T-helper 1 cell (primary cell): ENCODE results near the gene GRIP2.
A peak's percentile ranks its signal among the peaks of the same experiment; 100 is the strongest.

ENCODE experiments used
- DNase-seq, 5 donors: peaks; one replicate each; pipeline ENCODE4 v3.0.0-alpha.2; 2012 to 2020

The GRIP2 gene

DNA sequence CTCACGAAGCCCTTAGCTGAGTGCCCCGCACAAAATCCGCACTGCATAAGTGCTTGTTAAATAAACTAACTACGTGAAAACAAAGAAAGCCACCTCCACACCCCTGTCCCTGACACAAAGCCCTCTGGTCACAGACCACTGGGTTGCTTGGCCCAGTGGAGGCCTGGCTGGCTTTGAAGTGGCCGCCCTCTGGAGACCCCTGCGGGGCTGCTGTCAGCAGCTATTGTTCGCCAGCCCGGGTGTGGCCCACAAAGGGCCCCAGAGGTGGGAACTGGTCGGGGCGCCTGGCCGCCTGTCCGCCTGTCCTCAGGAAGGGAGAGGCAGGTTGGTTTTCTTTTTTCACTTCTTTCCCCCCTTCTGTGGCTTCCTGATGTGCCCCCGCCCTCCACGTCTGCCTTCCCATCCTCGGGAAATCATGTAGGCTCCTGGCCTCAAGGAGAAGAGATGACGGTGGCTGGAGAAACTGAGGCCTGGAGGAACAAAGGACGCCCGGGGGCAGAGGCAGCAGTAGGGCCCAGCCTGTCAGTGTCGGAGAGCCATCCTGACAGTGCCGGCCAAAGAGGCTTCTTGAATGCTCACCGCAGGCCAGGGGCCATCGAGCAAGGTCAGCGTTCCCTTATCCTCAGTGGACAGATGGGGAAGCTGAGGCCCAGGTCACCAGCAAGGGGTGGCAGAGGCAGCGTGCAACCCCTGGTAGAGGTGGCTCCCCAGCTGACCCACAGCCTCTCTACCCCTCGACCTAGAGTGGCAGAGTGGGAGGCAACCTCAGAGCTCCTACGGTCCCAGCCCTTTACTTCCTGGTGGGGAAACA lies 76.6 kb downstream of the GRIP2 start:
- no peak for DNase-seq

DNA sequence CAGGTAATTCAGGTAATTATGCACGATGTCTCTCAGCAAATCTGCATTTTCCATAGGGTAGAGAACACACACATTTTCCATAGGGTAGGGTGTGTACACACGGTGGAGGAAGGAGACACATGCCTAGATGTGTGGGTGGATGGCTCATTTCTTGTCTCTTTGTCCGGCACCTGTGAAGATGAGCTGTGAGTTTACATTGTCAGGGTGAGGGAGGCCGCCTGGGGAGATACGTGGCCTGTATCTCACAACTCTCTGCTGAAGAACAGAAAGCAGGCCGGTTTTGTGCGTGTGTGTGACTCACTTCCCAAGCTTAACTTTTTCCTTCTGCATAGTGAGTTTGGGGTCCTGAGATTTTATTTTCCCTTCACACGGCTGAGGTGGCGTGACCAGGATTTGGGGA lies 77.4 kb downstream of the GRIP2 start:
- no peak for DNase-seq

DNA sequence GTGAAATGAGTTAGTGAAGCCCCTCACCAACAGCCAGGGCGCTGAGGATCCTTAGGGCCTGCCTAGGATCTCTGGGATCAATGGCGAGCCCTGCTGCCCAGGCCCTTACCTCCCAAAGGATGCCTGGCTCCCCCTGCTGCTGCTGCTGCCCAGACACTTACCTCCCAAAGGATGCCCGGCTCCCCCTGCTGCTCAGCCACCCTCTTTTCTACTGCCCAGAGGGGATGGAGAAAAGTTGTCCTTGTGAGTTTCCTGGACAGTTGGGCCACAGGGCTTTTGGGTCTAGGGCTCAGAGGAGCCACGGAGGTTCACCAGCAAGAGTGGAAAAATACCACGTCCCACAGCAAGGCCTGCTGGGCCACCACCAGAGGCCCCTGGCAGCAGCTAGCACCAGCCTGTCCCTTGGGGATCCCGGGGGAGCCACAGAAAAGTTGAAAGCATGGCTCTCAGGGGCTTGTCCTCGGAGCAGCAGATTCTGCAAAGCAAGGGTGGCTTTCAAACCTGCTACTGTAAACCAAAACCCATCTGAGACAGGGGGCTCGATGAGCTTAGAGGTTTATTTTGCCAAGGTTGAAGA lies 78.3 kb downstream of the GRIP2 start:
- DNase-seq = peak in 4 of 5 donors; percentile 23 to 32 (median 30)

DNA sequence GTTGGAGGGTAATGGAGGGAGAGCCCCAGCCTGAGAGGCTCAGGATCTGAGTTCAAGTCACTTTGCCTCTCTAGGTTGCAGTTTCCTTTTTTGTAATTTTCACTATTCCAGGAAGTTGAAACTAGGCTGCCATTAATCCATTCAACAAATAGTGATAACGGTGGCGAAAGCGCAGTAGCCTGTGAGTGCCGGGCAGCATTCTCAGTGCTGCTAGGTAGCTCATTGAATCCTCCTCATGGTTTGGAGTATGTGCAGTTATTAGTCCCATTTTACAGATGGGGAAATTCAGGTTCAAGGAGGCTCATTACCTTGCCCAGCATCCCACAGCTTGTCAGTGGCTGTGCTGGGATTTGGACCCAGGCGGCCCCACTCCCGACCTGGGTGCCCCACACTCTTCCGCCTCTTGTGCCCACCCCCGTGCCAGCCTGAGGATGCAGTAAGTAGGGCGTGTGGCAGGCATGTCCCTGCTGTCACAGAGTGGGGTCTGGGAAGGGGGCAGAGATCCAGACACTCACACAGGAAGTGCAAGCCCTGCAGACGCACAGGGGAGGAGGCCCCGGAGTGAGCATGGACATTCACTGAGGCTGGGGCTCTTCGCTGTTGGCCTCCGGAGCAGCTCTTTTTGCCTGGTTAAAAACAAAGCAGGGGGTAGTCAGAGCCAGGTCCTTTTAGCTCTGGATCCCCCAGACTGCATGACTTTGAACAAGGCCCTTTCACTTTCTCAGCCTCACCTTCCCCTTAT lies 79.0 kb downstream of the GRIP2 start:
- DNase-seq = no peak

DNA sequence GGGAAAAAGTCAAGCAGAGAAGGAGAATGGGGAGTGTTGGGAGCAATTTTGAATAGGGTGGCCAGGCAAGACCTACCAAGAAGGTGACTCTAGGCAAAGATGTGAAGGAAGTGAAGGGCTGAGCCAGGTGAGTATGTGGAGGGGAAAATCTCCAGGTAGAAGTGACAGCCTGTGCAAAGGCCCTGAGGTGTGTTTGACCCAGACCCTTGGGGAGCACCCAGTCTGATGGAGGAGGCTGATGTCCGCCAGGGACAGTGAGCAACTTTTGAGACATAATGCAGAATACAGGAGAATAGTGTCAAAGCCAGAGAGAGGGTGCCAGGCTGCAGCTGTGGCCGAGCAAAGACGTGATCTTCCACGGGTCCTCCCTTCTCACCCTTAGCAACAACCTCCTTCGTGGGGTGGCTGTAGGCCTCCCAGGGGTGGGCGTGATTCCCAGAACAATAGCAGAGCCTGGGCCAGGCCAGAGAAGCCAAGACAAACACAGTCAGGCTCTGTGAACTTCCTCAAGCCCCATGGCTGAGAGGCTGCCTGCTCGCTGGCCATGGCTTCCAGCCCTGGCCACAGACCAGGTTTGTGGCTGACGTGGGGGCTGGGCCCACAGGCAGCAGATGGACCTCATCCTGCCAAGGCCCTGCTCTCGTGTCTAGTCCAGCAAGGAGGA lies 79.7 kb downstream of the GRIP2 start:
- no peak for DNase-seq

DNA sequence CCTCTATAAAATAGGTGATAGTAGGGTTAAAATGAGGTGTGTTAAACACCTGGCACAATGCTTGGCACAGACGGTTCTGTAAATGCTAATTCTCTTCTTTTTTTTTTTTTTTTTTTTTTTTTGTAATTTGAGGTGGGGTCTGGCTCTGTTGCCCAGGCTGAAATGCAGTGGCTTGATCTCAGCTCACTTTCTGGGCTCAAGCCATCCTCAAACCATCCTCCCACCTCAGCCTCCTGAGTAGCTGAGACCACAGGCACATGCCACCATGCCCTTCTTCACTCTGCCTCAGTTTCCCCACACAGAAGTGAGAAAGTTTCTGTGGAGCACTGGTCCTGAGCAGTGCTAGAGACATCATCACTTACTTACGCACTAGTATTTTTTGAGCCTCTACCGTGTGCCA lies 80.4 kb downstream of the GRIP2 start:
- no peak for DNase-seq

DNA sequence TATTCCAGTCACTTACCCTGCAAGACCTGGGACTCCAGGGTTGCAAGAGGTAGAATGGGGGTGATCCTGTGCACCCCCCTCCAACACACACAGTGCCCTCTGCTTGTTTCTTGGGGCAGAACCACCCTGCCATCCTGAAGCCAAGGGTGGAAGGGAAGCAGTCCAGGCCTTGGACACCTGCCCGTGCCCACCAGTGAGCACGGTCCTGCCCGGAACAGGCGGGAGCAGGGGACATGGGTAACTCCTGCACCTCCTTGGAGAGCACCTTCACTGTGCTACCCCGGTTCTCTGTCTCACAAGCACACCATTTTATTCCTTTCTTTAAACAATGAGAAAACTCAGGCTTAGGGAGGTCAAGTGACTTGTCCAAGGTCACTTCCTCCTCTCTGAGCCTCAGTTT lies 80.8 kb downstream of the GRIP2 start:
- no peak for DNase-seq

DNA sequence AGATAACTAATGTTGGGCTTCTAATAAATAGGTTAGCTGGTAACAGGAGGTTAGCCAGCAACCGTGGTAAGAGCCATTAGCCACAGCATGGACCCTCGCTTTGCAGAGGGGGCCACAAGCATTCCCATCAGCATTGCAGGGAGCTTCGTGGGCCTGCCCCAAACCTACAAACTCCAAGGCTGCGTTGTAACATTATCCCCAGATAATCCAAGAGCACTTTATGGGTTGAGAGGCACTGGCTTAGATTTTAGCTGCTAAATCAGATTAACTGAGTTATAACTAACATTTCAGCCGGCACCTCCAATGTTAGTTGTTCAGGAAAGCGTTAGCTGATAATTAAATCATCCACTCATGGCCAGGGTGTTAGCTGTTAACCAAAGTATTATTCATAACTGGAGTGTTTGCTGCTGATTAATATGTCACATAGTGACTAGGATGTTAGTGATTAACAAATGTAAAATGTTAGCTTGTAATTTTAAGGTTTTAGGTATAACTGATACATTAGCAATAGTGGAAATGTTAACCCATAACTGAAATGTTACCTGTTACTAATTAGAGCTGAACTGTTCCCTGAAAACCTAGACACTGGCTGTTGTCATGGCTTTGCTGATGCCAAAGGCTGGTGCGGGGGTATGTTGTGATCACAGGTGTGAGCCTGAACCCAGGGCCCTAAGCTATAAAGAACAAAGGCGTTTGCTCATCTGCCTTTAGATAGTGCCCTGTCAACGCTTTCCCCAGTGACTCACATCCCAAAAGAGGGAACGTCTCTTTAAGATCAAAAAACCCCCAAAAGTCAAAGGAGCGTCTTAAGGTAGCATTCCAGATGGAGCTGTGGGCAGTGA lies 81.5 kb downstream of the GRIP2 start:
- no peak for DNase-seq

DNA sequence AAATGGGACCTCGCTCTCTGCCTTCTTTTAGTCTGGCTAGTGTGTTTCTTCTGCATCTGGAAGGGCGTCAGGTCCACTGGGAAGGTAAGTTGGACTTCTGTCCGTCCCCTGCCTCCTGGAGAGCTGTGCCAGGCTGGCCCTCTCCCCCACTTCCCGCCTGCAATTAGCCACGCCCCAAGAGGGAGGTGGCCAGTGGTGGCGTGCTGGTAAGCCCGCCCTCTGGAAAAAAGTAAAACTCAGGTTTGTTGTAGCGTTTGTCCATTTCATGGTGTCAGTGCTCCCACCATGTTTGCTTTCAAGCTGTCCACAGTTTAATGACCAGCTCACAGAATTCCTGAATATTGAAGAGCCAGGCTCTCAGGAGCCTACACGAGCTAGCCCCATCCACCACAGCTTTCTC lies 82.1 kb downstream of the GRIP2 start:
- DNase-seq = no peak

DNA sequence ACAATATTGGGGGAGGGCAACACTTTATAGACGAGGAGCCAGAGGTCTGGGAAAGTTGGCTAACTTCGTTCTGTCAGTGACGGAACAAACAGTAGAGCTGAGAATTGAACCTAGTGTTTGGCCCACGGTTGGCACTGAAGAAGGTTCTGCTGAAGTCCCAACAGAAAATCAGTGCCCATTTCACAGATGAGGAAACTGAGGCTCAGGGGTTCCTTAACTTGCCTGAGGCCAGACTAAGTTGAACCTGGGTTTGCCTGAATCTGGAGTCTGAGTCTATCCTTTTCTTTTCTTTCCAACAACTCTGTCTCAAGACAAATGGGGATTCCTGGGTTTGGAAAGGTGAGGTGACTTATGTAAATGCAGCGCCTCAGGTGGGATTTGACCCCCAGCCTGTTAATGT lies 82.7 kb downstream of the GRIP2 start:
- no peak for DNase-seq

DNA sequence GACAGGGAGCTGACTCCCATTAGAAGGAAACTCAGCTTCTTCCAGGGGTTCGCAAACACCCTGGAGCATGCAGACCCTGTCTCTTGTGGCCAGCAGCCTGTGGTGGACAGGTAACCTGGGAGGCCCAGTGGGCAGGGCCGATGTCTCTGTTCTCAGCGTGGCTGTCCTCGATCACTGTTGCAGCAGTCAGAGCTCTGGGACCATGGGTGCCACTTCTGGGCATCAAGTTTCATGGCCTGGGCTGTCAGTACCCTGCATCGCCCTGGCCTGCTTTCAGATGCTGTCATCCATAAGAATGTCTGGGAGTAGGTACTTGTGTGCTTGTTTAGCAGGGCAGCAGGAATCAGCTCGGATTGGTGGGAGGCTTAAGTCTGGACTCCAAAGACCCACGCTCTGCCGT lies 83.3 kb downstream of the GRIP2 start:
- no peak for DNase-seq

DNA sequence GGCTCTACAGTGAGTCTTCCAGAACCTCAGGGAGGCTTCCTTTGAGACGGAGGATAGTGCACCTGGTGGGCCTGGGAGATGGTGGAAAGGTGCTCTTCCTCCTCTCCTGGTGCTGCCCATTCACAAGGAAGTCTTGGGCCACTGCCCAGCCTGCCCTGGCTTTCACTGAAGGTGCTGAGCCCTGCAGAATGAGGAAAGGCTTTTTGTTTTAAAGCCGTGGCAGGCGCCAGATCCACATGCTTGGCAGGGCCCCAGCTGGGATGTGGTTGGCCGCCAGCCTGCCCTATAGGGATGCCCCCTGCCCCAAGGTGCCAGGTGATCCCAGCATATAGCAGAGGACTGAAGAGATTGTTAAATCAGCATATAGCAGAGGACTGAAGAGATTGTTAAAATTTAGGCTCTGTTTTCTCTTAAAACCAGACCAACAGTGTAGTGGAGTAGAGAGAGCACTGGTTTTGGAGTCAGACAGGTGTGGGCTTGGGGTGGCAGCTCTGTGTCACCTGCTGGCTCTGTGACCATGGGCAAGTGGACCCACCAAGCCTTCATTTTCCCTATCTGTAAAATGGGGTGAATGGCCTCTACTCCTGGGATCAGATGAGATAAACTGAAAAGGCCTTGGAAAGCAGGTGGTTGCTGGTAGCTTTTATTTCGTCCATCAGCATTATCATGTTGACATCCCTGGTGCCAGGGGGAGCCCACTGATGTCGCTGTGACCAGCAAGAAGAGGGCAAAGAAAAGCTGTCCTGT lies 84.4 kb downstream of the GRIP2 start:
- DNase-seq = no peak

DNA sequence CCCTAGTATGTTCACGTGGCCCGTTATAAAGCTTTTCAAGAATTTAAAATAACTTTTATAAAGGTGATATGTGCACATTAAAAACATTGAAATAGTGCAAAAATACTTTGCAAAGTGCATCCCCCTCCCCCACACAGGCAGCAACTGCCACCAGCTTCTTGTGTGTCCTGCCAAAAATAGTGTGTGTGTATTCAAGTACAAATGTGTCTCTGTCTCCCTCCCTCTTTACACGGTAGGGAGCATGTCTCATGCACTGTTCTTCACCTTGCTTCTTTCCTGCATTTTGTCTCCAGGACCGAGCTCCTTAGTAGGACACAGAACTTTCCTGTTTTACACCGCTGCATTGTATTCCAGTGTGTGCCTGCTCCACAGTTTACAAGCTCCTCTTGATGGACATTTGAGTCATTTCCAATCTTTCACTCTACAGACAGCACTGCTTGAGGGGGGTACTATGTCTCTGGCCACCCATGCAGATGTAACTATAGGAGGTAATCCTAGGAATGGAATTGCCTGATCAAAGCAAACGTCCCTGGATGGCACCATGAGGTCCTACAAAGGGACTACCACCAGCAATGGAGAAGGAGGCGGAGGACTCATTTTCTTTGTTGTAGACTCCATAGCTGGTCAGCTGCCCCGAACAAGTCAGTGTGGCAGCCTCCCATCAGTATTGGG lies 85.4 kb downstream of the GRIP2 start:
- DNase-seq = no peak

DNA sequence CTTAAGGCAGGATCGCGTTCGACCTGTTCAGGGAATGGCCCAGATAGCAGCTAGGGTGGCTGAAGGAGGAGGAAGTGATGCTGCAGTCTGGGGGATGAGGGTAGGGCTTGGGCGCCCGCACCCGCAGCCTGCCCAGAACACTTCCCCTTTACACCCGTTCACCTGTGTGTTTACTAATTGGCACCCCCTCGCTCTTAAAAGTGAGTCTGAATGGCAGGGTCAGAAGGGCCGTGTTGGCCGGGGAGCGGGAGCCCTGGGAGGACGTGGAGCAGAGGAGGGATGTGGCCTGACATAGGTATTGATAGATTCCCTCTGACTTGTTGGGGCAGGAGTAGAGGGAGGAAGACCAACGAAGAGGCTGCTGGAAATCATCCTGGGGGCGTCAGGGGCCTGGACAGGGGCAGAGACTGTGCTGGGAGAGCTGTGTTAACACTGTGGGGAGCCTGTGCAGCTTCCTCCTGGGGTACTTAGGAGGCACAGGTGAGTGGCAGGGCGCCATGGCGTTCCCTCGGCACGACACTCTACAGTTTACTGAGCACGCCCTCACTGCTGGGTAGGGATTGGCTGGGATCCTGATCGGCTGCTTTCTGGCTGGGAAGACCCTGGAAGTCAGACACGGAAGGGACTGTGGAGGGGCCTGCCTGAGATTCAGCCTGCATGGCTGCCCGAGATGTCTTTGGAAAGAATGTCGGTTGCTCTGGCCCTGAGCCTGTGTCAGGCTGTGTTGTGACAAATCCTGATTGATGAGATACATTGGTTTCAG lies 86.1 kb downstream of the GRIP2 start:
- no peak for DNase-seq

DNA sequence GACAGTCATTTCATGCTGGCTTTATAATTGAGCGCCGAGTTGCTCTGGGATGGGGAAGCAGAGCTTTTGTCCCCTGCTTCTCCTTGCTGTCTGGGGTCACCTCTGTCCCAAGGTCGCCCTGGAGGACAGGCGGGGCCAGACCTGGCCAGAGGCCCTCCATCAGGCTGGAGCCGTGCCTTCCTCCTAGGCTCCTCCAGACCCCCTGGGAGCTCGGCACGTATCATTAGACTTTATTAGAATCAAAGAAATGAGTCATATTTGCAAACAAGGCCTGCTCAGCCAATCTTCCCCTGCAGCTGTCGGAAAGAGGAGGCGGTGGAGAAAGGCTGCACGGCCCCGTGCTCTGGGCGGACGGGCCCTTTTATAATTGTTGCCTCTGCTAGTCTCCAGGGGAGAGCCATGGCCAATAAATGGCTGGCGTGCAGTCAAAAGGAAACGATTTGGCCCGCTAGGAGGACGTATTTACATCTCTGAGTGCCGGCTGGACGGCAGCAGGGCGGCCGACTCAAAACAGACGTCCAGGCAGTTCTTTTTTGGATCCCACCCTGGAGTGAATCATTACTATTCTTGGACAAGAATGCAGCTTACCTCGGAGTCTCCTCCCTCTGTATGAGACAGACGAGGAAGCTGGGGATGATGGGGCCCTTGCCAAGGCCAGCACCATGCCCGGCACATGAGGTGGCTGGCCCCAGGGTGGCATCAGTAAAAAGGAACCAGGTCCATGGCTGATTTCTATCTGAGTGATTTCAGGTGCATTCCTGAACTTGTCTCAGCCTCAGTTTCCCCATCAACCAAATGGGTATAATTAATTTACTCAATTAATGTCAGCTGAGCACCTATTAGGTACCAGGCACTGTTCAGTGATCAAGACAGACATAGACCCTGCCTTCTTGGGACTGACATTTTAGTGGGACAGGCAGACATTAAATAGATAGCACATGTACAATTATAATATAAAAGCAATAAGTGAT lies 87.1 kb downstream of the GRIP2 start:
- no peak for DNase-seq

DNA sequence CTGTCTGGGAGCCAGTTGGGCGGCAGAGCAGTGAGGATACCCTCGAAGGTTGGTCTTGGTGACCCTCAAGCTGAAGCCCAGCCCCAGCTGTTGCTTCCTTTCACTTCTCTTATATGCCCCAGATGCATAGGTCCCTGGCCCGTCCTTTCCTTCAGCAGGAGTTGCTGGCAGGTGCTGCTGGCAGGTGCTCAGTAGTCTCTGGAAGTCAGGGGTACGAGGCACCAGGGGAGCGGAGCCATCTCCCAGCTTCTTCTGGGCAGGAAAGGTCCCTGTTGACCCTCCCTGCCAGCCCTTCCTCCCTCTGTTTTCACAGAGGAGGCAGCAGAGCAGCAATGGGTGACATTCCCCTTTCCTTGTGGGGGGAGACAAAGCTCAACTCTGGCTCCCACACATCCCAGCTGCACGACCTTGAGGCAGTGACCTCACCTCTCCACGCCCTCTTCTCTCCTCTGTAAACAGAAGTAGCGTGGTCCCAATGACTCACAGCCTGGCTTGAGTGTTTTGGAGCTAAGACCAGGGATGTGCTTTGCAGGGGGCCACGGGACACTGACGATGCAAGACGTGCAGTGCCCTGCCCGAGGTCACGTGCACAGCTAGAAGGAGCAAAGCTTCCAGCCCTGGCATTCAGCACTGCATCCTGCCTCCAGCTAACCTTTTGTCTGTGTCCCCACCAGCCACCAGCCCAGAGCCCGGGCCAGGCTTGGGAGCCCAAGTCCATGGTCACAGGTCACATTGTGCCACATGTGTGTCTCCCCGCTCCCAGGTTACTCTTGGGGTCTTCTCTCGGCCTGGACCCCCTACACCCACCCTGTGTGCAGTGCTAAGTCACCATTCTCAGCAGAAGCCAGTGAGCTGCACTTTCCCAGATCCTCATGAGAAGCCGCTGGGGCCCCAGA lies 88.0 kb downstream of the GRIP2 start:
- DNase-seq = no peak

DNA sequence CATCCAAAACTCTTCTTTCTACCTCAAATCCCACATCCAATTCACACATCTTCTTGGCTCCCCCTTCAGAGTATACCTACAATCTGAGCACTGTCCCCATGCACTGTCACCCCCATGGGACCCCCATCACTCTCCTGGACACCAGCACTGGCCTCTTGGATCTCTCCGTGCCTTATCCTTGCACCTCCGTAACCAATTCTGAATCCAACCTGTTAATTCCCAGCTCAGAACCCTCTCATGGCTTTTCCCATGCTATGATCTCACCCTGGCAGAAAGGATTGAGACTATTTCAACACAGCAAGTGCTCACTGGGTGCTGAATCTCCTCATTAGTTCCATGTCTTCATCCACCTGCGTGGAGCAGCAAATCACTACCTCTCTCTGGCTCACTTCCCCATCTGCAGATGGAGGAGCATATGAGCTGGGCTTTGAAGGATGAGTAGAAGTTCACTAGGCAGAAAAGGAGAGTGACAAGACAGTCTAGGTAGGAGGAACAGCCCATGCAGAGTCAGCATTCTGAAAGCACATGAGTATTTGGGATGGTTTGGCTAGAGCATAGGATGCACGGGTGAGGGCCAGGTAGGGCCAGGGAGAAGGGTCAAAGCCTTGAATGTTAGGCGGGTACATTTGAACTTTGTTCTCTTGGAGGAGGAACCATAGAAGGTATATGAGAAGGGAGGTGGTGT lies 89.1 kb downstream of the GRIP2 start:
- DNase-seq = no peak
